OCI-LY7 (cell line): ENCODE results near the gene PDLIM3.

Experiments
- EZH2phosphoT487 ChIP-seq: fragments of 200-600 bp; sonication (generic); IDR thresholded peaks from 2 replicates; pipeline ENCODE4 v1.6.1; 2018; ENCODE audit warnings: low read depth, borderline replicate concordance, mild to moderate bottlenecking, mixed run types, antibody characterized with exemption, low read length, moderate library complexity, mixed read lengths
- TF ChIP-seq, protein P1 (sequence below): fragments of 200-600 bp; sonication (generic); conservative IDR thresholded peaks from 2 replicates; pipeline ENCODE4 v1.5.1; 2014; ENCODE audit warnings: mild to moderate bottlenecking, antibody characterized with exemption, low read length, moderate library complexity, mixed read lengths

- TF ChIP-seq, protein P1, sequence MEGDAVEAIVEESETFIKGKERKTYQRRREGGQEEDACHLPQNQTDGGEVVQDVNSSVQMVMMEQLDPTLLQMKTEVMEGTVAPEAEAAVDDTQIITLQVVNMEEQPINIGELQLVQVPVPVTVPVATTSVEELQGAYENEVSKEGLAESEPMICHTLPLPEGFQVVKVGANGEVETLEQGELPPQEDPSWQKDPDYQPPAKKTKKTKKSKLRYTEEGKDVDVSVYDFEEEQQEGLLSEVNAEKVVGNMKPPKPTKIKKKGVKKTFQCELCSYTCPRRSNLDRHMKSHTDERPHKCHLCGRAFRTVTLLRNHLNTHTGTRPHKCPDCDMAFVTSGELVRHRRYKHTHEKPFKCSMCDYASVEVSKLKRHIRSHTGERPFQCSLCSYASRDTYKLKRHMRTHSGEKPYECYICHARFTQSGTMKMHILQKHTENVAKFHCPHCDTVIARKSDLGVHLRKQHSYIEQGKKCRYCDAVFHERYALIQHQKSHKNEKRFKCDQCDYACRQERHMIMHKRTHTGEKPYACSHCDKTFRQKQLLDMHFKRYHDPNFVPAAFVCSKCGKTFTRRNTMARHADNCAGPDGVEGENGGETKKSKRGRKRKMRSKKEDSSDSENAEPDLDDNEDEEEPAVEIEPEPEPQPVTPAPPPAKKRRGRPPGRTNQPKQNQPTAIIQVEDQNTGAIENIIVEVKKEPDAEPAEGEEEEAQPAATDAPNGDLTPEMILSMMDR, result no peak
- no peak for TF ChIP-seq EZH2phosphoT487
These were observed 47.5 kb upstream of the PDLIM3 start for GRCh38 chr4:185582651-185583400.
